ENCODE results near the gene PITHD1. TPM values are rescaled to one million over a fixed set of nuclear protein-coding genes. Genes with fewer than 3 reads are reported as not detected.
"Not testable (repeated sequence)": the region's sequence is repeated elsewhere in the genome, so short reads cannot be mapped to it uniquely, and the experiment has no call there.

PITHD1 gene
- total RNA-seq, 3 donors from 2014 or later: 46.9 to 62.8 (median 60.3) TPM

GRCh38 chr1:23774174-23774880, 3.9 kb upstream of the PITHD1 start:
- no peaks in the 10 kb centered on the region for H3K27me3 ChIP-seq
- TF ChIP-seq POLR2AphosphoS5 (IDR thresholded peaks at IDR 0.05) (no peak), POLR2A (IDR thresholded peaks at IDR 0.05) (no peak)
- TF ChIP-seq, protein P1, sequence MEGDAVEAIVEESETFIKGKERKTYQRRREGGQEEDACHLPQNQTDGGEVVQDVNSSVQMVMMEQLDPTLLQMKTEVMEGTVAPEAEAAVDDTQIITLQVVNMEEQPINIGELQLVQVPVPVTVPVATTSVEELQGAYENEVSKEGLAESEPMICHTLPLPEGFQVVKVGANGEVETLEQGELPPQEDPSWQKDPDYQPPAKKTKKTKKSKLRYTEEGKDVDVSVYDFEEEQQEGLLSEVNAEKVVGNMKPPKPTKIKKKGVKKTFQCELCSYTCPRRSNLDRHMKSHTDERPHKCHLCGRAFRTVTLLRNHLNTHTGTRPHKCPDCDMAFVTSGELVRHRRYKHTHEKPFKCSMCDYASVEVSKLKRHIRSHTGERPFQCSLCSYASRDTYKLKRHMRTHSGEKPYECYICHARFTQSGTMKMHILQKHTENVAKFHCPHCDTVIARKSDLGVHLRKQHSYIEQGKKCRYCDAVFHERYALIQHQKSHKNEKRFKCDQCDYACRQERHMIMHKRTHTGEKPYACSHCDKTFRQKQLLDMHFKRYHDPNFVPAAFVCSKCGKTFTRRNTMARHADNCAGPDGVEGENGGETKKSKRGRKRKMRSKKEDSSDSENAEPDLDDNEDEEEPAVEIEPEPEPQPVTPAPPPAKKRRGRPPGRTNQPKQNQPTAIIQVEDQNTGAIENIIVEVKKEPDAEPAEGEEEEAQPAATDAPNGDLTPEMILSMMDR (IDR thresholded peaks at IDR 0.05): no peak
- no peak overlapping the region for H3K4me3 ChIP-seq
- H3K36me3 ChIP-seq: no peaks in the 10 kb centered on the region
- H3K9me3 ChIP-seq: no peaks in the 10 kb centered on the region
- no peak overlapping the region for H3K27ac ChIP-seq
- peaks cover 2 to 5% of the 10 kb centered on the region in 2 donors for H3K4me1 ChIP-seq
- DNase-seq (ENCODE audit: low spot score in 2 of 2): no peak
- intact Hi-C loops (cut with DNase I; ENCODE audit: low total_unique reads): no loop called here

GRCh38 chr1:23776217-23776616, 2.0 kb upstream of the PITHD1 start:
- intact Hi-C loops (cut with DNase I; ENCODE audit: low total_unique reads): no loop called here
- H3K4me3 ChIP-seq: no peak overlapping the region
- TF ChIP-seq, protein P1 (IDR thresholded peaks at IDR 0.05): no peak
- no peak for TF ChIP-seq POLR2A (IDR thresholded peaks at IDR 0.05)
- no peak for TF ChIP-seq POLR2AphosphoS5 (IDR thresholded peaks at IDR 0.05)
- H3K36me3 ChIP-seq: no peaks in the 10 kb centered on the region
- H3K4me1 ChIP-seq: peaks cover 3 to 12% of the 10 kb centered on the region in 2 donors
- H3K9me3 ChIP-seq: no peaks in the 10 kb centered on the region
- no peaks in the 10 kb centered on the region for H3K27me3 ChIP-seq
- DNase-seq (ENCODE audit: low spot score in 2 of 2): no peak
- no peak overlapping the region for H3K27ac ChIP-seq

DNA sequence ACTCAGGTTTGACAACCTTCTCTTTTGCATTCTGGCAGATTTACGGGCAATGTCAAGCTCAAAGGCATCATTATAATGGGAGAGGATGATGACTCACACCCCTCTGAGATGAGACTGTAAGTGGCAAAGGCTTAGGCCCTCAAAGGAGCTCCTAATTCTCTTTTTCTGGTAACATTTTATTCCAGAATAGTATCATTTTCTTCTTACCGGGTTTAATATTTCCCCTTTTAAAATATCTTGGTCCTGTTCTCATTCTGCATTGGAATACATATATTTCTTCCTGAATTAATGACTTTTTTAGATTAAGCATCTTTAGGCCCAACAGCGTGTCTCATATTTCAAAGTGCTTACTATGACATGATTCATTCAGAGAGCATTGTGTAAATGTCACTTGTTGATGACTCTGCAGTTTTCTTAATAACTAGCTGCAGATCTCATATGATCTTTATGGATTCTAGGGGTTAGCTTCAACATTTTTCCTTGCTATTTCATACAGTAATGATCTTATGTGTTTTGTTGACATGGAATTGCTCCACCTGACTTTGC, 1.7 kb downstream of the PITHD1 start:
- Histone ChIP-seq H3K27me3 (no peaks in the 10 kb centered on the region), H3K9me3 (no peaks in the 10 kb centered on the region), H3K27ac (no peak overlapping the region), H3K4me3 (peak overlapping the region in 1 of 3 donors; percentile 83), H3K36me3 (no peaks in the 10 kb centered on the region), H3K4me1 (peaks cover 3 to 12% of the 10 kb centered on the region in 2 donors)
- intact Hi-C loops (cut with DNase I; ENCODE audit: low total_unique reads): no loop called here
- DNase-seq (ENCODE audit: low spot score in 2 of 2): no peak
- TF ChIP-seq POLR2A (IDR thresholded peaks at IDR 0.05) (no peak), POLR2AphosphoS5 (IDR thresholded peaks at IDR 0.05) (no peak)
- TF ChIP-seq, protein P1 (IDR thresholded peaks at IDR 0.05): no peak

DNA sequence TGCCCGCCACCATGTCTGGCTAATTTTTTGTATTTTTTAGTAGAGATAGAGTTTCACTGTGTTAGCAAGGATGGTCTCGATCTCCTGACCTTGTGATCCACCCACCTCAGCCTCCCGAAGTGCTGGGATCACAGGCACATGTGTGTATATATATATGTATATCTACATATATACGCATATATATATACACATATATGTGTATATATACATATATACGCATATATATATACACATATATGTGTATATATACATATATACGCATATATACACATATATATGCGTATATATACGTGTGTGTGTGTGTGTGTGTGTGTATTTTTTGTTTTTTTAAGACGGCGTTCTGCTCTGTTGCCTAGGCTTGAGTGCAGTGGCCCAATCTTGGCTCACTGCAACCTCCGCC, 4.9 kb downstream of the PITHD1 start:
- H3K4me1 ChIP-seq: peaks cover 3 to 12% of the 10 kb centered on the region in 2 donors
- H3K27ac ChIP-seq; H3K4me3 ChIP-seq; DNase-seq (ENCODE audit: low spot score in 2 of 2); H3K27me3 ChIP-seq; H3K36me3 ChIP-seq; intact Hi-C loops (cut with DNase I; ENCODE audit: low total_unique reads); H3K9me3 ChIP-seq: not testable (repeated sequence)

DNA sequence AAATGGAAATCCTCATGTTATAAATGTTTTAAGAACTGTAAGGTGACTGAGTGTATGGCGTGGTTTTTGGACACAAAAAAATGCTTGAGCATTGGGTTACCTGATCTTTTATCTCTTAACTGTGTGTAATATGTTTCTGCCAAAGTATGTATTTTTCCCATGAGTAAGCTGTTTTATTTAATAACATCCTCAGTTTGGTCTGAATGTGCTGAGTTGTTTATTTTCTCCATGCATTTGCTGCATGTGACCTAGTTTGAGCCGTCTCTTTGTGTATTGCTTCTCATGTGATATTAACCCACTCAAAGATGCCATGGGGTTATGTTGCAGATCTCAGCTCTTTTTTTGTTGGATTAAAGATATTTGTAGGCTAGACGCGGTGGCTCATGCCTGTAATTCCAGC, 6.6 kb downstream of the PITHD1 start:
- no peak for DNase-seq (ENCODE audit: low spot score in 2 of 2)
- H3K27me3 ChIP-seq: no peaks in the 10 kb centered on the region
- no peak overlapping the region for H3K27ac ChIP-seq
- H3K9me3 ChIP-seq: no peaks in the 10 kb centered on the region
- H3K36me3 ChIP-seq: no peaks in the 10 kb centered on the region
- TF ChIP-seq POLR2A (IDR thresholded peaks at IDR 0.05): no peak
- TF ChIP-seq, protein P1 (IDR thresholded peaks at IDR 0.05): no peak
- TF ChIP-seq POLR2AphosphoS5 (IDR thresholded peaks at IDR 0.05): no peak
- H3K4me3 ChIP-seq: no peak overlapping the region
- peaks cover 0 to 2% of the 10 kb centered on the region in 2 donors for H3K4me1 ChIP-seq
- intact Hi-C loops (cut with DNase I; ENCODE audit: low total_unique reads): no loop called here

Data from breast epithelium (tissue), 4 donors.